HG02852 (cell line): ENCODE results near the gene FAM53A.
"Not testable (repeated sequence)": the region's sequence is repeated elsewhere in the genome, so short reads cannot be mapped to it uniquely, and the experiment has no call there.

Experiments used
- ATAC-seq: cut with Tn5 transposase; IDR thresholded peaks from one replicate; pipeline ENCODE4 v1.9.1; 2021; ENCODE audit warnings: mild to moderate bottlenecking, moderate library complexity; ENCODE audit not compliant: unreplicated experiment

FAM53A gene

DNA sequence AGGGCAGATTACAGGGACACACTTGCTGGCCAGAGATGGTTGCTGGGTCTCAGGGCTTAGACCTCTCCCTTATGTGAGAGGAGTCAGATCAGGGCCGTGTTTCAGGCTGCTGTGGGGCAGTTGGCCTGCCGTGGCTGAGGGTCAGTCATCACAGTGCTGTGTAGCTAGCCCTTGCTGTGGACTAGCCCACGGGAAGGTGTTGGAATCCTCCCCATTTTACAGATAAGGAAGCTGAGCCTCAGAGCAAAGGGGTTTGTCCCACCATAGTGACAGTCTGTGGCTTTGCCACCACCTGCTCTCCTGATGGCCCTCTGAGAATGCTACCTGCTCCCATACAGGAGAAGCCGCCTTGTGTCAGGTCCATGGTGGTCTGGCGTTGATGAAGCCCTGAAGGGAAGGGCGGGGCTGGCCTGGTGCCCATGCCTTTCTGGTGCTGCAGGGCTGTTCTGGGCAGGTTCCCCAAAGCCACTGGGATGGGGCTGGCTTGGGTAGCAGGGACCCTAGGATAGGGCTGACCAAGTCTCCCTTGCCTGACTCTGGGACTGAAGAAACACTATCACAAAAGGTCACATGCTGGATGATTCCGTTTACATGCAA lies 2.4 kb upstream of the FAM53A start:
- ATAC-seq, result no peak

DNA sequence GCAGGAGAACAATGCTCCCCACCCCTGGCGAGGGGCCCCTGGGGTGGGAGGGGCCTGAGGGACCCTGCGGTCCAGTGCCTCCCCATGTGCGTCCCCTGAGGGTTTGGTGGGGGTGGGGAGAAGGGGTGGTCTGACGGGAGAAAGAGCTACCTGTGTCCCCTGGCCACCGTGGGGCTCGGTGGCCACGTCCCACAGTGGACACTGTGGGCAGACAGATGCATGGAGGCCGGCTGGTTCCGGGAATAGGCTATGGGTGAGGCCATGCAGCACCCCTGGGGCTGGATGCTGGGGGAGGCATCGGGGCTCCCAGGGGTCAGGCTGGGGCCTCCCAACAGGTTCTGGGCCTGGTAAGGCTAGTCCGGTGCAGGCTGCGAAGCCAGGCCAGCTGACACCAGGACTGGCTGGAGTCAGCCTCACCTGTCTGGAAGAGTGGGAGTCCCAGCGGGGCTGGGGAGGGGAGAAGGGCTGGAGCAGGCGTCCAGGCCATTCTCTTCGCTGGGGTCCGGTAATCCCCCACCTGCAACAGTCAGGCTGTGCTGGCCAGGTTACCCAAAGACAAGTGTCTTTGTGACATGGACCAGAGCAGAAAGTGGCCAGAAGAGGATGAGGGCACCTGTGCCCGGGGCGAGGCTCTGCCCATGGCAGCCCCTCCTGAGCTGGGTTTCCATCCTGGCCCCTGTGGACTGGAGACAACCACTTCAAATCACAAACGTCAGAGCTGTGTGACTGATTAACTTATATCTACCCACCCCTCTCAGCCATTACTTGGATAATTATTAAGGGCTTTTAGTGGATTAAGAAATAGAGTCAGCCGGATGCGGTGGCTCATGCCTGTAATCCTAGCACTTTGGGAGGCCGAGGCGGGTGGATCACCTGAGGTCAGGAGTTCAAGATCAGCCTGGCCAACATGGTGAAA lies 1.4 kb upstream of the FAM53A start:
- no peak for ATAC-seq

DNA sequence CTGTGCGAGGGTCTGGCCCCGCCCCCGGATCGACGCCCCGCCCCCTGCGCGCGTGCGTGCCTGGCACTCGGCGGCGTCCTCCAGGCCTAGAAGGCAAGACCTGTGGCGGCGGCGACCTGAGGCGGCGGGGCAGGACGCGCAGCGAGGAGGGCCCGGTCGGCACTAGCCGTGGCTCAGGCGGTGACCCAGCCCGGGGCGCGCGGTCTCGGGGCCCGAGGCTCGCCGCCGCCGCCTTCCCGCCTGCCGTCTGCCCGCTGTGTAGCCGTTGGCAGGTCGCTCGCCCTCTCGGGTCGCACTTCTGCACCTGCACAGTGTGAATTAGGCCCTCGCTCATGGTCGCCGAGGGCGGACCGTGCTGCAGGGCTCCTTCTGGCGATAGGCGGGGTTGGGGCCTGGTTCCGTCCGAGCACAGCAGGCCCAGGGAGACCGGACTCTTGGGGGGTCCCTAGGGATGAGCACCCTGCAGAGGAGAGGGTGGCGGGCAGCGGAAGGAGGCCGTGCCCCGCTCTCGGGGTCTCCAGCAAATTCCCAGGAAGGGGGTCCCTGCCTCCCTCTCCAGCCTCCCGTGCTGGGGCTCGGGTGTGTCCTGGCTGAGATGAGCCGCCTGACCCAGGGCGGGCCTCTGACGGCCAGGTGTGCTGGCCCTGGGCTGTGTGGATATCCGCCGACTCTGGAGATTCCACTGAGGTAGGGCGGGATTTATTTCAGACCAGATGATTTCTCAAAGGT lies 557 bp upstream of the FAM53A start:
- peak; percentile 21 for ATAC-seq

DNA sequence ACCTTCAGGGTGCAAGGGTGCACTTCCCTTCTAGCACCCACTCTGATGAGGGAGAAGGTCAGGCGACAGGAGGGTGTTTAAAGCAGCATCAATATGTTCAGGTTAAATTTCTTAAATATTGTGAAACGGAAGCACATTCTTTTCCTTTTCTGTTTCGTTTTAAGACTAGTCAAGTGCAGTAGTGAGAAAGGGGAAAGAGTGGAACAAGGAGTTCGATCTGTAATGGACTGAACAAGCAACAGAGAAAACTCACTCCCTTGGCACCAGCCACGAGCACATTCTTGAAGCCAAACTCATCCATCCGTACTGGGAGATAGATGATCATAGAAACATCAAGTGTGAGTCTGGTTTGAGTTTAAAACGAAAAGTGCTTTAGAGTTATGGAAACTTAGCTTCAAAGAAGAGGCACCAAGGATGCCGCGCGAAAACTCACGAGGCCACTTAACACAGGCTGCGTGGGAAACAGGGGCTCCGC lies 815 bp downstream of the FAM53A start:
- no peak for ATAC-seq

DNA sequence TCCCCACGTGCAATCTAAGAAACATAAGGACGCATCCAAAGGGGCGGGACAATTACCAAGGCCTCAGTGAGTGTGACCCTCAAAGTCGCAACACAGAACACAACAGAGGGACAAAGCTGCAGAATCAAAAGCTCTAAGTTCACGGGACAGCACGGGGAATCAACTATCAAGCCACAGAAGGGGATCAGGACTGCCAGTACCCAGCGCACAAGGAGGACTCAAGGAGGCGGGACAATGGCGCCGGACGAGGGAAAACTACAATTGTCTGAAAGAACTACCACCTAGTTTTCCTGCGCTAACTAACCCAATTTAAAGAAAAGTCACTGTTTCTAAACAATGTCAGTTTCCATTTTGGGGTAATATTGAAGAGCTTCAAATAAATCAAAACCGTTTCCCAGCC lies 1.3 kb downstream of the FAM53A start:
- ATAC-seq, result no peak

DNA sequence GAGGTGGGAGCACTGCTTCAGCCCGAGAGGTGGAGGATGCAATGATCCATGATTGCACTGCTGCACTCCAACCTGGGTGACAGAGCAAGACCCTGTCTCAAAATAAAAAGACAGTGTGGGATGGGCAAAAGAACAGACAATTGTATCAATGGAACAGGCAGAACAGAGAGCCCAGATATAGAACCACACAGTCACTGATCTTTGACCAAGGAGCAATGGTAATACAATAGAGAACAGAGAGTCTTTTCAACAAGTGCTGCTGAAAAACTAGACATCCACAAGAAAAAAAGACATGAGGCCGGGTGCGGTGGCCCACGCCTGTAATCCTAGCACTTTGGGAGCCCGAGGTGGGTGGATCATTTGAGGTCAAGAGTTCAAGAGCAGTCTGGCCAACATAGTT lies 5.9 kb downstream of the FAM53A start:
- no peak for ATAC-seq

DNA sequence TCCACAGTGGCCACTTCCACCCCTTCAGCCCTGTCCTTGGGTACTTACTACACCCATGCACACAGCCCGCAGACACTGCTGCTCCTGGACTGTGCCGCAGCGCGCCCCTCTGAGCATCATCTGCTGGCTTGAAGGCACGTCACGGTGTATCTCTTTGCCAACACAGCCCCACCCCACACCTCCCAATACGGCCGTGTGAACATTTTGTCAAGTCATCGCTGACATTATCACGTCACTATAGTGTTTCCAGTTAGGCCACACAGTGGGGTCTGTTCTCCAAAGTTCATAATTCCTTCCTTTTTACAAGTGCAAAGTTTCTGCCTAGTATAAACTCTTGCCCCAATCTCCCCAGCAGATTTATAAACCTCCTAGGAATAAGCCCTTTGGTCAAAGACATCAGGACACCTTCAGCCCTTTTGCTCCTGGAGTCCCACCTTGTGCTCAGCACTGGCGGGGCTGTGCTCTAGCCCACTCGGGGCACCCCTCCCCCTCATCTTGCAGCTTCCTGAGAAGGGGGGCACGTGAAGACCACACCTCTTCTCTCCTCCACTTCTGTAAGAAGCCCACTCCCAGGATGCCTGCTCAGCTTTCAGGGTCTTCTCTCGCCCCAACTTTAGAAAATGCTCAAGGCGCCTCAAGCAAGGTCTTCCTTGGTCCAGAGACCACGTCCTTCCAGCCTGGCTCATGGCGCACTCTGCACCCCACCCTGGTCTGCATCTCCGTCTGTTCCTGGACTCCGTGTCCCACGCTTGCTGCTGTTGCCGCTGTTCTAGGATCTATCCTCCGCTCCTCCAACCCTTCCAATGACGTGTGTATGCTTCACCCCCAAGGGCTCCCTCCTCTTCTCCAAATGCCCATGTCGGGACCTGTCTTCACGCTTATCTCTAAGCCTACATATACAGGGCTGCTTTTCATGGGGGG lies 7.2 kb downstream of the FAM53A start:
- ATAC-seq, result no peak

DNA sequence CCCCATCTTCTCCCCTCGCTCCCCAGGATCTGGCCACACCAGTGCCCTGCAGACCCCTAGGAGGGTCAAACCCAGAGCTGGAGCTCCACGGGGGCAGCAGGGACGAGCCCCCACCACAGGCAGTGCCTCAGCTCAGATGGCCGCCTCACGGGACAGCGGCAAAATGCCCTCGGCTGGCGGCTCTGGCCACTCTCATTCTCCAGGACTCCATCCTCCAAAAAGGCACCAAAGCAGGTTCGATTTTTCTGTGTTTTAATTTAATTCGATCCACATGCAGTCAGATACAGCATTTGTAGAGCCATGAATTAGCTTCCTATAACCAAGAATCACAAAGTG lies 8.3 kb downstream of the FAM53A start:
- no peak for ATAC-seq

DNA sequence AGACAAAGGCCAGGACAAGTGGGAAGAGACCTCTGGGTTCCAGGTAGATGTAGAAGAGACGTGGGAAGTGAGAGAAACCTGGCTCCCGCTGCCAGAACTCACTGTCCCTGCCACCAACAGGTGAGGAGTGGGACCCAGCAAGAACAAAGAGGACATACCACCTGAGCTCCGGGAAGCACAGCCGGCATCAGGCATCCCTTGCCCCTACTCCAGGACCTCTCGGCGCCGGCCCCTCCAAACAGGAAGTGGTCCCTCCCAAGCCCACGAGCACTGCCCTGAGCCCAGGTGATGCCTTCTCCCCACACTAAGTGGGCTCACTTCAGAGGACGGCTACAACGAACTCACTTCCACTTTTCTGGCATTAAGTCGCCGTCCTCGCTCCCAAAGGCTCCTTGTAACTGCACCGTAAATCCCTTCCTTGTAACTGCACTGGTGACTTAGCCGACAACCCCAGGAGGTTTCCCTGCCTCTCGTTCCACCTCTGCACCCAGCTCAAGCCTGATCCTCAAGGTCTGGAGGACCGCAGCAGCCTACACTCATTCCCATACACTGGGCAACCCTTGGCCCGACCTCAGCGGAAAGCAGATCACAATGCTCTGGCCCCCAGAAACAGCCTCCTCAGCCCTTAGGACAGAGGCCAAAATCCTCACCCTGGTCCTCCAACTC lies 8.8 kb downstream of the FAM53A start:
- ATAC-seq, result no peak

DNA sequence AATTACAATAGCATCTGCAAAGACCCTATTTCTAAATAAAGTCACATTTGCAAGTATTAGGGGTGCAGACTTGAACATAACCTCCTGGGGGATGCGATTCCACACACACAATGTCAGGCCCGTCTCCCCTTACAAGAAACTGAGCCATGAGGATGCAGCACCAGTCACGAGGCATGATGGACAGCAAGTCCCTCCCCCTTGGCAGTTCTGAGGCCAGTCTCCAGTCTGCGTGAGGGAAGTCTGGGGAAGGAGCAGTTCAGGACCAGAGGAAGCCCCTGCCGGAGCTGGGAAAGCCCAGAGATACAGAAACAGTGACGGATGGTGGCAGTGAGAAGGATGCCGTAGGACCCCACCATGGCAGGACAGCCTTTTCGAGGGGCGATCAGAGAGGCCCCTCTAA lies 9.4 kb downstream of the FAM53A start:
- no peak for ATAC-seq

DNA sequence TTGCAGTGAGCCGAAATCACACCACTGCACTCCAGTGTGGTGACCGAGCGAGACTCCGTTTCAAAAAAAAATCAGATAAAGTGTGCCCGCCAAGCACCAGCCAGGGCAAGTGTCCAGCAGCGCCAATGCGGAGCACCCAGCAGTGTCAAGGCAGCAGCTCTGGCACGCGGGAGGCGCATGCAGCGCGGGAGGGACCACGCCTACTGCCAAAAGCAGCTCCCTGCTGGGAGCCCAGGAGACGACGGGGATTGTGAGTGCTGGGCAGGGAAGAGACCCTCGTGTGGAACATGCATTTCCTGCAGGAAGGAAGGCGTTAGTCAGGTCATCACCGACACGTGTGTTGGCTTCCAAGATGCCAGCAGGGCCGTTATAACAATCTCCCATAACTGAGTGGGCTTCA lies 10.4 kb downstream of the FAM53A start:
- ATAC-seq, result no peak

DNA sequence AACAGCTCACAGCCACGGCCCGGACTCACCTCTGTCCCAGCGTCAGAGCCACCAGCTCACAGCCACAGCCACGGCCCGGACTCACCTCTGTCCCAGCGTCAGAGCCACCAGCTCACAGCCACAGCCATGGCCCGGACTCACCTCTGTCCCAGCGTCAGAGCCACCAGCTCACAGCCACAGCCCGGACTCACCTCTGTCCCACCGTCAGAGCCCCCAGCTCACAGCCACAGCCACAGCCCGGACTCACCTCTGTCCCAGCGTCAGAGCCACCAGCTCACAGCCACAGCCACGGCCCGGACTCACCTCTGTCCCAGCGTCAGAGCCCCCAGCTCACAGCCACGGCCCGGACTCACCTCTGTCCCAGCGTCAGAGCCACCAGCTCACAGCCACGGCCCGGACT lies 13.1 kb downstream of the FAM53A start:
- not testable (repeated sequence) for ATAC-seq

DNA sequence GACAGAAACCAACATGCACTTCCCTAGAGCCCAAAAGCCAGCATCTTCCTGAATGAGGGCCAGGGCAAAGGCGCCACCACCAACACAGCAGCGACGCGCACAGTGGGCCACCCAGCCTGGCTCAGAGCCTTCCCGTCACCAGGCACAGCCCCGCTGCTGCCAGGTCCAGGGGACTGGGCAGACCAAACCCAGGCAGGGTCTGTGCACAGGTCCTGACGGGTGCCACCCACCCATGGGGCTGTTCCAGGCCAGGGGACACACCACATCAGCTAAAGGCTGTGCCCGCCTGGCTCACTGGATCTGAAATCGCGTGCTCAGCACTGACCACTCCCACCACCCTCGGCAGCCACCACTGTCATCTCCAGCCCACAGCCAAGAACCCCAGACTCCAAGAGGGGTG lies 13.8 kb downstream of the FAM53A start:
- ATAC-seq, result no peak

DNA sequence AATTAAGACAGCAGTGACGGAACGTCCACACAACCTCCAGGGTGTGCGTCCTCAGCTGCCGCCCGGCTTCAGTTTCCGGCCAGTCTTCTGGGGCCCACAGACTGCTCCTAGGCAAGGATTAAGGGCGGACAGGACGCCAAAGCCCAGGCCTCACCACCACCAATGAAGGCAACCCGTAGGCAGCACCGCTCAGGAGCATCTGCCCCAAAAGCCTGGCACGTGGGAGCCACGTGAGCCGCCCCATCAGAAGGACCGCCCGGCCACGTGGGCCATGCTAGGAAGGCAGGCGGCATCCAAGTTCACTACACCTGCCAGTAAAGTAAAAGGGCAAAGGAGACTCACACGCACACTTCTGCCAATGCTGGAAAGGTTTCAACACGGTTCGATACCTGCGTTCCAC lies 14.3 kb downstream of the FAM53A start:
- ATAC-seq, result no peak

DNA sequence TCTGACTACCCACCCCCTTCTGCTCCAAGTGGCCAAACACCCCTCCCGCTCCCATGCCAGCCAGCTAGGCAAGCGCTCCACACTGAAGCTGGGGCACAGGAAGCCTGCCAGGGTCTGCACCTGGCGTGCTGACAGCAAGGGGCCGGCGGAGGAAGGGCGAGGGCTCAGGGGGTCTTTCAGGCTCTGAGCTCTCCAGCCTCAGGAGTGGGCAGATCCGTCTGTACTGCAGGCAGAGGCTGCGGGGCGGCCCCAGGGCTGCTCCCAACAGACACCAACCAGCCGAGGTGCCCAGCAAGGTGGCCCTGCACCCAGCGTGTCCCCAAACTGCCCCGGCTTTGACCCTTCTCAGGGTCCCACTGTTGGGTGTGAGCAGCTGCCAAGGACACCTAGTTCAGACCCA lies 14.8 kb downstream of the FAM53A start:
- no peak for ATAC-seq

DNA sequence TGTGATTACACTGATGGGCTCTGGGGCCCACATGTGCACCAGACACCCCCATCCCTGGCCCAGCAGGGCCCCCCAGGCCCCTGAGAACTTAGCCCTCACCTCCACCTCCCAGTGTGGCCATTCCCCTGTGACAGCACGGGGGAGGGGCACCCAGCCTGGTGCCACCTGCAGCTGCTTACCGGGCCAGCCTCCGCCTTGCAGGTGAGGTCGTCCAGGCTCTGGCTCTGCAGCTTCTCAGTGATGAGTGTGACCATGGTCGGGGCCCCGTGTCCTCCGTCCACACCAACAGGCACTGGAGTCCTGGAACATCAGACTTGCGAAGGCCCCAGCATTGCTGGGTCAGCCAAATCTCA lies 15.6 kb downstream of the FAM53A start:
- no peak for ATAC-seq

DNA sequence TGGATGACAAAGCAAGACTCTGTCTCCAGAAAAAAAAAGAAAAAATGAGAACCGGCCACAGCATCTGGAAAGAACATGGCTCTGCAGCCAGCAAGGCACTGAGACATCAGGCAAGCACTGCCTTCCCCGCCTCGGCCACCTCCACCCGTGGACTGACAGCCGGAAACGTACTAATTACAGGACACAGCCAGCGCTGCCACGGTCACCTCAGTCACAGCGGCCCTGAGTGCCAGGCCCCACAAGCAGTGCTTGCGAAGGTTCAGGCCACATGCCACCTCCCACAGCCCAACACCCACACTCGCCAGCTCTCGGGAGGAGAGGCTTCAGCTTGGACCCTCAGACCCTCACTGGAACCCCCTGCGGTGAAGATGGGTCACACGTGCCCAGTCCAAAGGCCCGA lies 16.8 kb downstream of the FAM53A start:
- ATAC-seq, result no peak

DNA sequence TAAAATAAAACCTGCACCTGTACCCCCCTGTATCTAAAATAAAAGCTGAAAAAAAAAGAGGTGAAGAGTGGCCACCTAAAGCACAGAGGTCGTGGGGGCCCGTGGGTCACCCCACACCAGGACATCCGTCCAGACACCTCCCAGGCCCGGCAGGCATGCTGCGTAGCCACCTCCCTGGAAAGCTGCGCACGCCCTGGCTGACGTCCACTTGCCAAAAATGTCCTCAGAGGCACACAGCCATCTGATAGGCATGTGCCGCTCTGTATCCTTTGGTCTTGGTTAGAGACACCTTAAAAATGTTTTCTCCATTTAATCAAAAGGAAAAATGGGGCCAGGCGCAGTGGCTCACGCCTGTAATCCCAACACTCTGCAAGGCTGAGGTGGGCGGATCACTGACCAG lies 17.7 kb downstream of the FAM53A start:
- no peak for ATAC-seq

DNA sequence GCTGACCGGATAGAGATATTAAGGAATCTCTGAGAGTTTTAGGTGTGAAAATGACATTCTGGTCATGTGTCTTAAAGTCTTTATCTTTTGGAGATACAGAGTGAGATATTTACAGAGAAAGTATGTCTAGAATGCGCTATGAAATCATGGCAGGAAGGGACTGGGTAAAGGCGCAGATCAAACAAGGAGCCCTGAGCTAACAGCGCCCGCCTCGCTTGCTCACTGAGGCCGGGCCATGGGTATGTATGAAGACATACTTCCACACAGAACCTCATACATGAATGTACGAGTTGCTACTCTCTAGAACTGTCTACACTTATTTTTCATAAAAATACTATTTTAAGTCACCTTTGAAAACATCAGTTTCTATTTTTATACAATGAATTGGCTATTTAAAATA lies 20.0 kb downstream of the FAM53A start:
- no peak for ATAC-seq

DNA sequence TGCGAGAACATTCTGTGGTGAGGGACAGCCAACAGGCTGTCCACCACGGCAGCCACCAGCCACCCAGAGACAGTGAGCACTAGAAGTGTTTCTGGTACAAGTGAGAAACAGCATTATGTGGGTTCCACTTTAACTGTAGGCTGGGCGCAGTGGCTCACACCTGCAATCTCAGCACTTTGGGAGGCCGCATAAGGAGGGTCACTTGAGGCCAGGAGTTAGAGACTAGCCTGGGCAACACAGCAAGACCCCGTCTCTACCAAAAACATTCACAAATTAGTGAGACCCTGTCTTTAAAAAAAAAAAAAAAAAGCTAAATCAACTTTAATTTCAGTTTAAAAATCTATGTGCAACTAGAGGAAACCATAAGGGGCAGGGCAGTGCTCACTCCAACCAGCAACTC lies 20.6 kb downstream of the FAM53A start:
- no peak for ATAC-seq
